Parathyroid adenoma (tissue), 2 donors: ENCODE measurements around the gene SPAG9.
A peak's percentile ranks its signal among the peaks of the same experiment; 100 is the strongest.

Experiments used
- H2AFZ ChIP-seq: fragments of 300-600 bp; sonication (generic); one replicate; pipeline ENCODE4 v1.7.0; 2017; ENCODE audit warnings: antibody characterized with exemption, mild to moderate bottlenecking
- H3K27ac ChIP-seq: fragments of 300-600 bp; sonication (generic); one replicate; pipeline ENCODE4 v1.7.0; 2017
- H3K27me3 ChIP-seq: fragments of 300-600 bp; sonication (generic); one replicate; pipeline ENCODE4 v1.7.0; 2017; ENCODE audit warnings: low read length; ENCODE audit not compliant: control insufficient read depth, insufficient read depth
- H3K36me3 ChIP-seq: fragments of 300-600 bp; sonication (generic); one replicate; pipeline ENCODE4 v1.7.0; 2017; ENCODE audit warnings: low read length; ENCODE audit not compliant: control insufficient read depth, insufficient read depth
- H3K4me1 ChIP-seq: fragments of 300-600 bp; sonication (generic); one replicate; pipeline ENCODE4 v1.7.0; 2017; ENCODE audit warnings: control low read depth
- H3K4me2 ChIP-seq: fragments of 300-600 bp; sonication (generic); one replicate; pipeline ENCODE4 v1.7.0; 2017; ENCODE audit warnings: low read length
- H3K4me3 ChIP-seq: fragments of 300-600 bp; sonication (generic); one replicate; pipeline ENCODE4 v1.7.0; 2017; ENCODE audit warnings: low read depth, low read length
- H3K79me2 ChIP-seq: fragments of 300-600 bp; sonication (generic); one replicate; pipeline ENCODE4 v1.7.0; 2017; ENCODE audit warnings: control low read depth
- H3K9ac ChIP-seq: fragments of 300-600 bp; sonication (generic); one replicate; pipeline ENCODE4 v1.7.0; 2017; ENCODE audit warnings: mild to moderate bottlenecking
- H3K9me3 ChIP-seq: fragments of 300-600 bp; sonication (generic); one replicate; pipeline ENCODE4 v1.7.0; 2017; ENCODE audit warnings: low read length; ENCODE audit not compliant: control insufficient read depth
- CTCF ChIP-seq: fragments of 300-600 bp; sonication (generic); IDR thresholded peaks from one replicate; pipeline ENCODE4 v1.7.0; 2017; ENCODE audit warnings: antibody characterized with exemption, mild to moderate bottlenecking
- donor health status: primary hyperparathyroidism.

SPAG9 gene

GRCh38 chr17:50928646-50929045 lies 192.0 kb downstream of the SPAG9 start:
- Histone ChIP-seq H3K9ac (no peak overlapping the region), H3K9me3 (no peaks in the 10 kb centered on the region), H3K4me3 (no peak overlapping the region), H3K27ac (peak overlapping the region; percentile 98), H3K36me3 (no peaks in the 10 kb centered on the region), H3K79me2 (no peaks in the 10 kb centered on the region), H3K4me1 (peaks cover 33% of the 10 kb centered on the region), H3K27me3 (no peaks in the 10 kb centered on the region), H2AFZ (no peak overlapping the region), H3K4me2 (no peak overlapping the region)
- TF ChIP-seq CTCF: no peak

- no peak for TF ChIP-seq CTCF
- H3K9ac ChIP-seq: no peak overlapping the region
- no peak overlapping the region for H2AFZ ChIP-seq
- H3K4me3 ChIP-seq: no peak overlapping the region
- no peak overlapping the region for H3K27ac ChIP-seq
- no peaks in the 10 kb centered on the region for H3K79me2 ChIP-seq
- H3K4me1 ChIP-seq: peaks cover 30% of the 10 kb centered on the region
- no peaks in the 10 kb centered on the region for H3K36me3 ChIP-seq
- no peak overlapping the region for H3K4me2 ChIP-seq
- H3K9me3 ChIP-seq: no peaks in the 10 kb centered on the region
- no peaks in the 10 kb centered on the region for H3K27me3 ChIP-seq
Observed at GRCh38 chr17:50927287-50927686, 193.4 kb downstream of the SPAG9 start.

- Histone ChIP-seq H3K79me2 (no peaks in the 10 kb centered on the region), H2AFZ (no peak overlapping the region), H3K36me3 (no peaks in the 10 kb centered on the region), H3K4me2 (no peak overlapping the region), H3K4me3 (no peak overlapping the region), H3K9me3 (no peaks in the 10 kb centered on the region), H3K4me1 (peaks cover 26% of the 10 kb centered on the region), H3K9ac (no peak overlapping the region), H3K27ac (no peak overlapping the region), H3K27me3 (no peaks in the 10 kb centered on the region)
- TF ChIP-seq CTCF: no peak
Observed at GRCh38 chr17:50926523-50926922, 194.1 kb downstream of the SPAG9 start.

GRCh38 chr17:50925296-50925891 lies 195.3 kb downstream of the SPAG9 start:
- no peaks in the 10 kb centered on the region for H3K27me3 ChIP-seq
- H3K4me2 ChIP-seq: no peak overlapping the region
- no peak overlapping the region for H2AFZ ChIP-seq
- peaks cover 20% of the 10 kb centered on the region for H3K4me1 ChIP-seq
- no peak overlapping the region for H3K4me3 ChIP-seq
- no peaks in the 10 kb centered on the region for H3K9me3 ChIP-seq
- H3K36me3 ChIP-seq: no peaks in the 10 kb centered on the region
- H3K79me2 ChIP-seq: no peaks in the 10 kb centered on the region
- no peak overlapping the region for H3K9ac ChIP-seq
- no peak overlapping the region for H3K27ac ChIP-seq
- no peak for TF ChIP-seq CTCF

- Histone ChIP-seq H3K27me3 (no peaks in the 10 kb centered on the region), H3K9ac (no peak overlapping the region), H2AFZ (no peak overlapping the region), H3K9me3 (no peaks in the 10 kb centered on the region), H3K36me3 (no peaks in the 10 kb centered on the region), H3K79me2 (no peaks in the 10 kb centered on the region), H3K4me2 (no peak overlapping the region), H3K4me3 (no peak overlapping the region), H3K27ac (no peak overlapping the region), H3K4me1 (peaks cover 18% of the 10 kb centered on the region)
- no peak for TF ChIP-seq CTCF
Observed at GRCh38 chr17:50924800-50925199, 195.9 kb downstream of the SPAG9 start.
